GM12873 (cell line): Measurements from ENCODE around the gene ABITRAM.
A peak's percentile ranks its signal among the peaks of the same experiment; 100 is the strongest.

Experiments
- TF ChIP-seq, protein P1 (sequence below): IDR thresholded peaks from 2 replicates; pipeline ENCODE4 v1.5.1; 2012; ENCODE audit warnings: low read depth, mild to moderate bottlenecking, moderate library complexity, low read length, control low read depth; ENCODE audit not compliant: insufficient read depth; ENCODE audit errors: missing control alignments

The ABITRAM gene

DNA sequence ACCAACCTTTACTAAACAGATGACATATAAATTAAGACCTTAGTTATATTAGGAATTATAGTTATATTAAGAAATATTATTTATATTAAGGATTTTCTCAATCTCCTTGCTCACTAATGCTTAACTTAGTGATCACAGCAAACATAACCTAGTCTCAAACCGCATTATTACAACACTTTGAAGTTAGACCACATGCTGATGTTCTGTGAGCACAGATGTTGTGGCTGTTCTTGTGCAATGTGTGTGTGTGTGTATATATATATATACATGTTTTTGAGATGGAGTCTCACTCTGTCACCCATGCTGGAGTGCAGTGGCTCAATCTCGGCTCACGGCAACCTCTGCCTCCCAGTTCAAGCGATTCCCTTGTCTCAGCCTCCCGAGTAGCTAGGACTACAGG lies 20.8 kb upstream of the ABITRAM start:
- TF ChIP-seq, protein P1, sequence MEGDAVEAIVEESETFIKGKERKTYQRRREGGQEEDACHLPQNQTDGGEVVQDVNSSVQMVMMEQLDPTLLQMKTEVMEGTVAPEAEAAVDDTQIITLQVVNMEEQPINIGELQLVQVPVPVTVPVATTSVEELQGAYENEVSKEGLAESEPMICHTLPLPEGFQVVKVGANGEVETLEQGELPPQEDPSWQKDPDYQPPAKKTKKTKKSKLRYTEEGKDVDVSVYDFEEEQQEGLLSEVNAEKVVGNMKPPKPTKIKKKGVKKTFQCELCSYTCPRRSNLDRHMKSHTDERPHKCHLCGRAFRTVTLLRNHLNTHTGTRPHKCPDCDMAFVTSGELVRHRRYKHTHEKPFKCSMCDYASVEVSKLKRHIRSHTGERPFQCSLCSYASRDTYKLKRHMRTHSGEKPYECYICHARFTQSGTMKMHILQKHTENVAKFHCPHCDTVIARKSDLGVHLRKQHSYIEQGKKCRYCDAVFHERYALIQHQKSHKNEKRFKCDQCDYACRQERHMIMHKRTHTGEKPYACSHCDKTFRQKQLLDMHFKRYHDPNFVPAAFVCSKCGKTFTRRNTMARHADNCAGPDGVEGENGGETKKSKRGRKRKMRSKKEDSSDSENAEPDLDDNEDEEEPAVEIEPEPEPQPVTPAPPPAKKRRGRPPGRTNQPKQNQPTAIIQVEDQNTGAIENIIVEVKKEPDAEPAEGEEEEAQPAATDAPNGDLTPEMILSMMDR = no peak

GRCh38 chr9:108919517-108919916 lies 14.7 kb upstream of the ABITRAM start:
- TF ChIP-seq, protein P1 = no peak

GRCh38 chr9:108921200-108921599 lies 13.0 kb upstream of the ABITRAM start:
- TF ChIP-seq, protein P1 = no peak

DNA sequence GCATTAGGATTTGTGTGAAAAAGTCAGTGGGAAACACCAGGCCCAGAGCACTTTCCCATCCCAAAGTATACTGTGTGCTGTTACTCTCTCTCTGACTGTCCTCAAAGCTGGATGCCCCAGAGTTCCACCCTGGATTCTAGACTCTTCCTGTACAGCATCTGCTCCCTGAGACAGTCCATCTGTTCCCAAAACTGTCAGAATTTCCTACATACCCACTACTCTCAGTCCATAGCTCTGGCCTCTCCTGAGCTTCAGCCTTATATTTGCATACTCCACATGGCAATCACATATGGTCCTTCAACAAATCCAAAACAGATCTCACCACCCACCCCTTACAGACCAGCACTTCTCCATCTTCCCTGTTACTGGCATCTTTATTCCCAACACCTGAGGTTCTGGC lies 9.7 kb upstream of the ABITRAM start:
- TF ChIP-seq, protein P1 = no peak

DNA sequence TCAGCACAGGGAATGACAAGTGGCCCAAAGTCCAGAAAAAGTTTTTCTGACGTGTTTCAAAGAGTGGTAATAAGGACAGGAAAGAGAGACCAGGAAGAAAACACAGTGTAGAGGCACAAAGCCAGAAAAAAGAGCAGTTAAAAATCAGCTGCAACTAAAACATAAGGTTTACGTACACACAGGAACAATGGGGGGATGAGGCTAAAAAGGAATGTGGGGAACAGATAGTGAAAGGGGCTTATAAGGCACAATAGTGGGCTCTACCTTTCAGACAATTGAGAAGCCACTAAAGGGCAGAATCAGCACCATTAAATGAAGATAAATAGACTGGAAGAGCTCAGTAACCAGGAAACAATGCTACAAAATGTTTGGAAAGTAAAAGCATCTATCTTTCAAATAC lies 5.8 kb upstream of the ABITRAM start:
- TF ChIP-seq, protein P1 = no peak

- TF ChIP-seq, protein P1 = no peak
Measured at GRCh38 chr9:108933231-108933717, 926 bp upstream of the ABITRAM start.

- TF ChIP-seq, protein P1 = peak; percentile 38
Measured at GRCh38 chr9:108933718-108934322, 380 bp upstream of the ABITRAM start, which contains the start of gene ELP1. Gene ELP1, minus strand, starts transcription at chr9:108934124. Its CDS starts 2,978 bp downstream, at chr9:108931146.
